Endothelial cell of umbilical vein (primary cell): ENCODE measurements around the gene ULK4. TPM values are rescaled to one million over a fixed set of nuclear protein-coding genes. Genes with fewer than 3 reads are reported as not detected.

ENCODE experiments used
- BruUV-seq: library from RNA; stranded (reverse); fragments of 400-500 nt; replicated peaks from 2 replicates; lab custom pipeline; 2021; lab: Mats Ljungman, UMichigan
- CTCF ChIA-PET: fragments of 300-600, 350-600 bp; sonication (Branson Sonifier 250); formaldehyde crosslinking; loops from one replicate; lab custom pipeline; 2021; ENCODE audit warnings: antibody characterized with exemption, inconsistent platforms; lab: Charles Lee
- POLR2A ChIA-PET: fragments of 300-600, 350-600 bp; sonication (Branson Sonifier 250); formaldehyde crosslinking; loops from one replicate; lab custom pipeline; 2021; ENCODE audit warnings: antibody characterized with exemption, inconsistent platforms; lab: Charles Lee
- DNase-seq: peaks from one replicate; pipeline ENCODE4 v3.0.0-alpha.2; 2011; ENCODE audit warnings: low read depth, low spot score
- FAIRE-seq: peaks from 2 replicates; lab custom pipeline; 2011; peaks lifted over from hg19 to GRCh38; lab: Jason Lieb, UNC
- H2AFZ ChIP-seq: 2 replicates; pipeline ENCODE4 v1.6.0; 2012; ENCODE audit warnings: low read depth, low read length, control low read depth, inconsistent platforms
- H3K27ac ChIP-seq: 2 replicates; pipeline ENCODE4 v1.5.1; 2011; ENCODE audit warnings: low read depth, mild to moderate bottlenecking, control low read depth, low read length, moderate library complexity; ENCODE audit not compliant: insufficient read depth
- H3K27me3 ChIP-seq, 2 experiments: 2 replicates each; pipeline versions ENCODE4 v1.6.0 to v1.6.1; 2011; ENCODE audit warnings: low read length in 2 of 2, mixed read lengths in 1 of 2; ENCODE audit not compliant: control insufficient read depth in 2 of 2, insufficient read depth in 2 of 2
- H3K36me3 ChIP-seq, 2 experiments: 2 replicates in 1 of 2; 3 replicates in 1 of 2; pipeline ENCODE4 v1.5.1; 2011; ENCODE audit warnings: low read length in 2 of 2, mild to moderate bottlenecking in 1 of 2, moderate library complexity in 1 of 2; ENCODE audit not compliant: control insufficient read depth in 2 of 2, insufficient read depth in 2 of 2; ENCODE audit errors: extremely low read depth in 1 of 2
- H3K4me1 ChIP-seq: 3 replicates; pipeline ENCODE4 v1.5.1; 2011; ENCODE audit warnings: mild to moderate bottlenecking, low read length; ENCODE audit not compliant: control insufficient read depth, insufficient read depth; ENCODE audit errors: extremely low read depth
- H3K4me2 ChIP-seq: 2 replicates; pipeline ENCODE4 v1.6.1; 2011; ENCODE audit warnings: low read length, control low read depth, mixed read lengths; ENCODE audit not compliant: insufficient read depth
- H3K4me3 ChIP-seq, 3 experiments: fragments of 200-600 bp in 1 of 3; sonication (generic), shearing (Covaris generic) in 1 of 3; replicated peaks in 1 of 3; 2 replicates each; pipeline ENCODE4 v1.5.1; 2011 to 2016; ENCODE audit warnings: control low read depth in 3 of 3, low read length in 3 of 3, mild to moderate bottlenecking in 2 of 3, inconsistent platforms in 1 of 3, low read depth in 1 of 3, moderate library complexity in 1 of 3; ENCODE audit not compliant: insufficient read depth in 1 of 3
- H3K79me2 ChIP-seq: 2 replicates; pipeline ENCODE4 v1.6.0; 2012; ENCODE audit warnings: low read length, inconsistent platforms; ENCODE audit not compliant: control insufficient read depth, insufficient read depth
- H3K9ac ChIP-seq: replicated peaks from 2 replicates; pipeline ENCODE3; 2011; ENCODE audit warnings: low read length, control low read depth; ENCODE audit not compliant: insufficient read depth; ENCODE audit errors: extremely low read depth
- H3K9me1 ChIP-seq: replicated peaks from 3 replicates; pipeline ENCODE4 v1.6.0; 2011; ENCODE audit warnings: mild to moderate bottlenecking, low read length; ENCODE audit not compliant: control insufficient read depth, insufficient read depth; ENCODE audit errors: extremely low read depth
- H3K9me3 ChIP-seq: replicated peaks from 2 replicates; pipeline ENCODE4 v1.5.1; 2012; ENCODE audit warnings: low read length, inconsistent platforms; ENCODE audit not compliant: control insufficient read depth, insufficient read depth
- H4K20me1 ChIP-seq: replicated peaks from 2 replicates; pipeline ENCODE3; 2011; ENCODE audit warnings: mild to moderate bottlenecking, low read length; ENCODE audit not compliant: control insufficient read depth, insufficient read depth; ENCODE audit errors: extremely low read depth
- EZH2 ChIP-seq: IDR thresholded peaks from 2 replicates; pipeline ENCODE4 v1.6.1; 2012; ENCODE audit warnings: borderline replicate concordance, low read depth, mild to moderate bottlenecking, moderate library complexity, low read length, inconsistent platforms; ENCODE audit not compliant: severe bottlenecking
- FOS ChIP-seq: IDR thresholded peaks from 2 replicates; pipeline ENCODE4 v1.6.1; 2011; ENCODE audit warnings: mild to moderate bottlenecking, low read length, moderate library complexity, borderline replicate concordance; ENCODE audit not compliant: insufficient read depth
- GATA2 ChIP-seq: IDR thresholded peaks from 2 replicates; pipeline ENCODE4 v1.7.0; 2011; ENCODE audit warnings: low read depth, mild to moderate bottlenecking, moderate library complexity, mixed read lengths, low read length; ENCODE audit not compliant: insufficient read length, insufficient read depth
- JUN ChIP-seq: IDR thresholded peaks from 2 replicates; pipeline ENCODE4 v1.6.1; 2011; ENCODE audit warnings: borderline replicate concordance, low read depth; ENCODE audit not compliant: insufficient read length, insufficient read depth
- MYC ChIP-seq: IDR thresholded peaks from one replicate; pipeline ENCODE4 v1.6.1; 2011; ENCODE audit warnings: mild to moderate bottlenecking, low read depth, low read length
- POLR2A ChIP-seq: IDR thresholded peaks from 2 replicates; pipeline ENCODE4 v1.6.1; 2012; ENCODE audit warnings: low read depth, mild to moderate bottlenecking, control low read depth, low read length
- POLR2AphosphoS5 ChIP-seq: IDR thresholded peaks from 2 replicates; pipeline ENCODE4 v1.6.1; 2012; ENCODE audit warnings: low read depth, mild to moderate bottlenecking, control low read depth, low read length, moderate library complexity; ENCODE audit not compliant: insufficient read depth
- dilution Hi-C: fragments of 300-500 bp; cut with MboI; formaldehyde crosslinking; loops from one replicate; pipeline ENCODE4 v1.15.0; 2019; ENCODE audit warnings: low sequenced_read_pairs; ENCODE audit not compliant: extremely low pct_ligation_motif_present
- intact Hi-C: fragments of 100-400 bp; cut with micrococcal nuclease; formaldehyde crosslinking; loops from one replicate; pipeline ENCODE4 v1.10.0; 2022
- polyA plus RNA-seq, 4 experiments: library from polyadenylated mRNA; depleted of rRNA in 3 of 4; stranded (reverse) in 3 of 4; unstranded in 1 of 4; fragments of >200 nt; gene quantifications; 2 replicates each; pipeline versions ENCODE4 v1.2.1 to v1.2.3, GENCODE V29; 2011 to 2012; ENCODE audit warnings: missing spikeins in 1 of 4
- total RNA-seq: library from RNA; stranded (reverse); gene quantifications from 2 replicates; pipeline ENCODE4 v1.2.3, GENCODE V29; 2021
- TF ChIP-seq, protein P1 (sequence below): IDR thresholded peaks from 2 replicates; pipeline ENCODE4 v1.6.1; 2011; ENCODE audit not compliant: insufficient read depth, insufficient read length

Gene ULK4
- total and polyA plus RNA-seq, 2 donors (not counting 3 experiments of a cell fraction or from before 2014, with no cell fraction given), result 3.3 to 16.0 TPM

DNA sequence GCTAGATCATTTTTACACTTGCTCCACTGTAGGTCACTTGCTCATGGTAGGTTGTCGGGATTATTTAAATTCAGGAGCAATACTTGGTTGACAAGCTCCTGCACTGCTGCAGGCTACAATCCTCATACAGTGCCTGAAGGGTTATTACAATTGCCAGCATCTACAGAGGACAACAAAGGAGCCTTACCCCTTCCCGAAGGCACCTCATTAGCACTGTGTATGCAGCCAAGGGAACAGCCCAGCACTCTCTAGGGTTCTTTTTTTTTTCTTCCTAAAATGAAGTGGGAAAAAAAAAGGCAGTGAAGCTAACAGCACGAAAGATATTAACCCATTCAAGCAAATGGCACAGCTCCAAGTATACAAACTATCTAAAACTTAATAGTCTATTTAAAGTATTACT, 142.7 kb downstream of the ULK4 start:
- Histone ChIP-seq H4K20me1 (no peaks in the 10 kb centered on the region), H3K27me3 (no peaks in the 10 kb centered on the region), H2AFZ (no peak overlapping the region), H3K79me2 (no peaks in the 10 kb centered on the region), H3K4me1 (no peaks in the 10 kb centered on the region), H3K9ac (no peak overlapping the region), H3K27ac (no peak overlapping the region), H3K9me3 (no peaks in the 10 kb centered on the region), H3K36me3 (no peaks in the 10 kb centered on the region), H3K4me2 (no peak overlapping the region), H3K9me1 (no peaks in the 10 kb centered on the region), H3K4me3 (no peak overlapping the region)
- BruUV-seq, result no TSS peak
- POLR2A ChIA-PET, result no interaction called here
- intact Hi-C loops (no loop called here), dilution Hi-C loops (no loop called here)
- TF ChIP-seq JUN (no peak), MYC (no peak), EZH2 (no peak), GATA2 (no peak), POLR2AphosphoS5 (no peak), FOS (no peak)
- TF ChIP-seq, protein P1, sequence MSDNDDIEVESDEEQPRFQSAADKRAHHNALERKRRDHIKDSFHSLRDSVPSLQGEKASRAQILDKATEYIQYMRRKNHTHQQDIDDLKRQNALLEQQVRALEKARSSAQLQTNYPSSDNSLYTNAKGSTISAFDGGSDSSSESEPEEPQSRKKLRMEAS, result no peak
- DNase-seq (no peak), FAIRE-seq (no peak)
- CTCF ChIA-PET, result no interaction called here

DNA sequence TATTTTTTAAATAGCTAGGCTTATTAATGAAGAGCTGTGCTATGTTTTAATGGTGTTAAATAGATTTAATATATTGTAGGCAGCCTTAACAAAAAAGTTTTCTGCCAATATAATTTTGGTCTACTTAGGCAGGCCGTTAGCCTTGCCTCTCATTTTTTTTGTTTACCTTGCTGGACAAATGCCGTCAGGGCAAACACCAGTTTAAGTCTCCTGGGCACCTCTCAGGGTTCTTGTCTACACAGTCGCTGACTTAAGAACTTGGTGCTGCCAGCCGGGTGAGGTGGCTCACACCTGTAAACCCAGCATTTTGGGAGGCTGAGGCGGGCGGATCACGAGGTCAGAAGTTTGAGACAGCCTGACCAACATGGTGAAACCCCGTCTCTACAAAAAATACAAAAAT, 153.3 kb downstream of the ULK4 start:
- Histone ChIP-seq H3K27me3 (no peaks in the 10 kb centered on the region), H4K20me1 (no peaks in the 10 kb centered on the region), H3K9me3 (no peaks in the 10 kb centered on the region), H3K9ac (no peak overlapping the region), H3K36me3 (no peaks in the 10 kb centered on the region), H3K4me2 (no peak overlapping the region), H3K79me2 (no peaks in the 10 kb centered on the region), H3K4me3 (no peak overlapping the region), H3K4me1 (no peaks in the 10 kb centered on the region), H2AFZ (no peak overlapping the region), H3K9me1 (no peaks in the 10 kb centered on the region), H3K27ac (no peak overlapping the region)
- CTCF ChIA-PET, result interaction anchor here (0.8 to 1.2 kb wide), 3 partner anchors 8 to 11 kb away, joined by 3 read pairs; no protein-coding TSS in a partner anchor
- POLR2A ChIA-PET, result no interaction called here
- FAIRE-seq (no peak), DNase-seq (no peak)
- dilution Hi-C loops, result no loop called here
- no TSS peak for BruUV-seq
- TF ChIP-seq POLR2A (no peak), POLR2AphosphoS5 (no peak)
- intact Hi-C loops, result no loop called here
